K562 (cell line): ENCODE results near the gene HECW1. TPM values are rescaled to one million over a fixed set of nuclear protein-coding genes. Genes with fewer than 3 reads are reported as not detected.

Source experiments
- ATAC-seq: fragments of 200-7000 bp; cut with Tn5 transposase; 3 replicates; pipeline ENCODE4 v1.9.1; 2020; ENCODE audit warnings: moderate library complexity
- BruUV-seq: library from RNA; stranded (reverse); fragments of 400-500 nt; replicated peaks from 2 replicates; lab custom pipeline; 2021; lab: Mats Ljungman, UMichigan
- CTCF ChIA-PET: fragments of 300-600 bp; formaldehyde crosslinking; extraction: SDS; loops from one replicate; lab custom pipeline; 2021; ENCODE audit warnings: low intra/inter-chr PET ratio; lab: Yijun Ruan, JAX
- POLR2A ChIA-PET: fragments of 300-600, 350-650 bp; sonication (Branson Sonifier 250); formaldehyde crosslinking; extraction: SDS; loops from one replicate; lab custom pipeline; 2021; ENCODE audit warnings: antibody characterized with exemption, inconsistent platforms; lab: Yijun Ruan, JAX
- DNase-seq, 4 experiments: peaks; one replicate each; pipeline versions ENCODE4 v3.0.0 to v3.0.0-alpha.2; 2011 to 2018; ENCODE audit warnings: low spot score in 3 of 4, mixed read lengths in 3 of 4; ENCODE audit errors: extremely low read depth in 1 of 4
- FAIRE-seq: peaks from 2 replicates; lab custom pipeline; 2011; peaks lifted over from hg19 to GRCh38; lab: Jason Lieb, UNC
- H2AFZ ChIP-seq: 2 replicates; pipeline ENCODE4 v1.6.0; 2011; ENCODE audit warnings: low read depth, low read length, control low read depth, inconsistent platforms
- H3K27ac ChIP-seq: fragments of 200-600 bp; 3 replicates; pipeline ENCODE4 v1.8.0; 2011; ENCODE audit warnings: low read depth, mild to moderate bottlenecking, control low read depth, inconsistent platforms, low read length, moderate library complexity, mixed read lengths; ENCODE audit errors: extremely low read depth
- H3K27me3 ChIP-seq, 2 experiments: fragments of 300-600 bp in 1 of 2; 2 replicates in 1 of 2; 3 replicates in 1 of 2; pipeline versions ENCODE4 v1.6.0 to v1.8.0; 2011; ENCODE audit warnings: inconsistent platforms in 2 of 2, low read length in 2 of 2, mild to moderate bottlenecking in 1 of 2, mixed read lengths in 1 of 2, moderate library complexity in 1 of 2; ENCODE audit not compliant: control insufficient read depth in 2 of 2, insufficient read depth in 2 of 2
- H3K36me3 ChIP-seq: fragments of 300-600 bp; 3 replicates; pipeline ENCODE4 v1.8.0; 2011; ENCODE audit warnings: mild to moderate bottlenecking, low read length, inconsistent platforms; ENCODE audit not compliant: control insufficient read depth, insufficient read depth
- H3K4me1 ChIP-seq, 2 experiments: fragments of 200-600 bp in 1 of 2; replicated peaks in 1 of 2; 2 replicates in 1 of 2; 3 replicates in 1 of 2; pipeline versions ENCODE4 v1.5.1 to v1.8.0; 2011; ENCODE audit warnings: inconsistent platforms in 2 of 2, low read length in 2 of 2, mild to moderate bottlenecking in 1 of 2, mixed read lengths in 1 of 2, moderate library complexity in 1 of 2; ENCODE audit not compliant: control insufficient read depth in 2 of 2, insufficient read depth in 2 of 2
- H3K4me2 ChIP-seq: 2 replicates; pipeline ENCODE4 v1.6.1; 2011; ENCODE audit warnings: low read length, control low read depth, inconsistent platforms, mixed read lengths; ENCODE audit not compliant: insufficient read depth
- H3K4me3 ChIP-seq: fragments of 200-600 bp; sonication (generic), shearing (Covaris generic); 2 replicates; pipeline ENCODE4 v1.5.1; 2016; ENCODE audit warnings: control low read depth, inconsistent platforms
- H3K79me2 ChIP-seq: fragments of 200-600 bp; 3 replicates; pipeline ENCODE4 v1.8.0; 2011; ENCODE audit warnings: low read length, inconsistent platforms; ENCODE audit not compliant: control insufficient read depth, insufficient read depth
- H3K9ac ChIP-seq, 2 experiments: 2 replicates each; pipeline versions ENCODE4 v1.6.0 to v1.6.1; 2011; ENCODE audit warnings: low read depth in 2 of 2, low read length in 2 of 2, control low read depth in 1 of 2, inconsistent platforms in 1 of 2, mild to moderate bottlenecking in 1 of 2, mixed read lengths in 1 of 2; ENCODE audit not compliant: insufficient read depth in 1 of 2
- H3K9me1 ChIP-seq: one replicate; pipeline ENCODE4 v1.6.0; 2011; ENCODE audit warnings: inconsistent platforms, mild to moderate bottlenecking, low read length, moderate library complexity; ENCODE audit not compliant: control insufficient read depth, insufficient read depth
- H3K9me3 ChIP-seq: replicated peaks from 2 replicates; pipeline ENCODE4 v1.5.1; 2011; ENCODE audit warnings: low read depth, low read length, inconsistent platforms; ENCODE audit not compliant: control insufficient read depth, insufficient read depth
- H4K20me1 ChIP-seq: replicated peaks from 2 replicates; pipeline ENCODE4 v1.6.1; 2011; ENCODE audit warnings: low read length, inconsistent platforms, mixed read lengths; ENCODE audit not compliant: control insufficient read depth, insufficient read depth
- ARNT ChIP-seq, 2 experiments: fragments of 450-650 bp; IDR thresholded peaks; 2 replicates each; pipeline ENCODE4 v1.6.1; 2016; ENCODE audit warnings: mild to moderate bottlenecking in 1 of 2
- BCL6 ChIP-seq: fragments of 250-450 bp; sonication (Bioruptor Pico); IDR thresholded peaks from 2 replicates; pipeline ENCODE4 v1.4.0; 2020
- HSF4 ChIP-seq: fragments of 250-450 bp; sonication (Bioruptor Pico); IDR thresholded peaks from 2 replicates; pipeline ENCODE4 v2.1.2; 2022; ENCODE audit warnings: mild to moderate bottlenecking, moderate library complexity, borderline replicate concordance
- NFRKB ChIP-seq: fragments of 450-650 bp; IDR thresholded peaks from 2 replicates; pipeline ENCODE4 v1.6.1; 2016; ENCODE audit warnings: low read depth
- SMARCA4 ChIP-seq: fragments of 450-650 bp; IDR thresholded peaks from 2 replicates; pipeline ENCODE4 v1.6.1; 2016
- ZFPM2 ChIP-seq: fragments of 250-450 bp; sonication (Bioruptor Pico); IDR thresholded peaks from 2 replicates; pipeline ENCODE4 v1.5.1; 2022; ENCODE audit warnings: mild to moderate bottlenecking
- ZNF143 ChIP-seq: sonication (generic); formaldehyde crosslinking; IDR thresholded peaks from 2 replicates; pipeline ENCODE4 v1.9.0; 2022; ENCODE audit warnings: mild to moderate bottlenecking, missing genetic modification reagents
- WGBS: fragments of 100-300 bp; shearing (Covaris generic); methylation state at CpG from one replicate; pipeline ENCODE4 v1.1.6; 2016; ENCODE audit warnings: low coverage, mixed read lengths; ENCODE audit not compliant: insufficient coverage; ENCODE audit errors: missing lambda C conversion rate; 5-methylcytosine and 5-hydroxymethylcytosine counted together
- in situ Hi-C: fragments of 300-500 bp; cut with MboI; formaldehyde crosslinking; loops from 4 replicates; pipeline ENCODE4 v1.15.0; 2018; ENCODE audit warnings: inconsistent platforms, mixed read lengths
- intact Hi-C: fragments of 100-400 bp; cut with micrococcal nuclease; formaldehyde crosslinking; loops from 2 replicates; pipeline ENCODE4 v1.14.2; 2022
- polyA plus RNA-seq, 8 experiments: library from polyadenylated mRNA; depleted of rRNA in 4 of 8; stranded (reverse) in 5 of 8; unstranded in 3 of 8; fragments of >200 nt; fragmentation: Nextera tagmentation in 2 of 8; fragmentation: Illumina TruSeq in 1 of 8; extraction: Ambion mirVana in 2 of 8; extraction: Trizol in 1 of 8; gene quantifications; 2 replicates each; pipeline versions ENCODE4 v1.2.1 to v1.2.3, GENCODE V29; 2011 to 2014; ENCODE audit warnings: inconsistent platforms in 1 of 8, missing spikeins in 1 of 8
- total RNA-seq, 7 experiments: library from RNA; depleted of rRNA in 6 of 7; stranded (reverse); fragments of >200 nt in 6 of 7; fragmentation: Illumina TruSeq in 2 of 7; extraction: Trizol in 2 of 7; gene quantifications; 2 replicates each; pipeline versions ENCODE4 v1.2.1 to v1.2.3, GENCODE V29; 2011 to 2021; ENCODE audit warnings: low replicate concordance in 1 of 7
- TF ChIP-seq, protein P1 (sequence below): fragments of 450-650 bp; IDR thresholded peaks from 2 replicates; pipeline ENCODE4 v1.6.1; 2017; ENCODE audit warnings: mild to moderate bottlenecking, moderate library complexity
- TF ChIP-seq, protein P2 (sequence below): sonication (generic); formaldehyde crosslinking; IDR thresholded peaks from 2 replicates; pipeline ENCODE4 v1.9.0; 2022; ENCODE audit warnings: mild to moderate bottlenecking, missing genetic modification reagents

The HECW1 gene
- total and polyA plus RNA-seq, 9 of the 15 experiments (the other 6 are each of a cell fraction or from before 2014, with no cell fraction given), result 0.07 to 0.31 (median 0.13) TPM; not detected in 4

DNA sequence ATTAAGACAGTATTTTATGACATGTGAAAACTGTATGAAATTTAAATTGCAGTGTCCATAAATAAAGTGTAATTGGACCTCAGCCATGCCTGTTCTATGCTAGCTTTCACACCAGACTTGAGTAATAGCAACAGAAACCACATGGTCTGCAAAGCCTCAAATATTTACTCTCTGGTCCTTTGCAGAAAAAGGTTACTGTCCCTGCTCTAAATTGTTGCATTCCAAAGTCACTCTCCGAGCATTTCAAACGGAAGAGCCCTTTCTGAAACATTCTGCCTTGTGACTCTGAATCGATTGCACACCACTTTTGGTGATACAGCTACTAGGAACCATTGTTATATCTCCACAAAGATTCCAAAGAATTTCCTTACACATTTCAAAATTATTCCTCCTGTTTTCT is 389.4 kb downstream of the HECW1 start:
- POLR2A ChIA-PET, result no interaction called here
- Histone ChIP-seq H3K9me3 (no peaks in the 10 kb centered on the region), H3K4me2 (no peak overlapping the region), H3K36me3 (no peaks in the 10 kb centered on the region), H3K9ac (no peak overlapping the region), H3K9me1 (no peaks in the 10 kb centered on the region), H3K79me2 (no peaks in the 10 kb centered on the region), H2AFZ (no peak overlapping the region)
- no peak for DNase-seq
- no TSS peak for BruUV-seq
- FAIRE-seq, result no peak
- in situ Hi-C loops, result no loop called here
- TF ChIP-seq ZFPM2 (no peak), BCL6 (no peak), ARNT (IDR thresholded peaks at IDR 0.05) (no peak)
- TF ChIP-seq, protein P1, sequence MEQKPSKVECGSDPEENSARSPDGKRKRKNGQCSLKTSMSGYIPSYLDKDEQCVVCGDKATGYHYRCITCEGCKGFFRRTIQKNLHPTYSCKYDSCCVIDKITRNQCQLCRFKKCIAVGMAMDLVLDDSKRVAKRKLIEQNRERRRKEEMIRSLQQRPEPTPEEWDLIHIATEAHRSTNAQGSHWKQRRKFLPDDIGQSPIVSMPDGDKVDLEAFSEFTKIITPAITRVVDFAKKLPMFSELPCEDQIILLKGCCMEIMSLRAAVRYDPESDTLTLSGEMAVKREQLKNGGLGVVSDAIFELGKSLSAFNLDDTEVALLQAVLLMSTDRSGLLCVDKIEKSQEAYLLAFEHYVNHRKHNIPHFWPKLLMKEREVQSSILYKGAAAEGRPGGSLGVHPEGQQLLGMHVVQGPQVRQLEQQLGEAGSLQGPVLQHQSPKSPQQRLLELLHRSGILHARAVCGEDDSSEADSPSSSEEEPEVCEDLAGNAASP, result no peak
- TF ChIP-seq, all 486 proteins: peak for 0
- WGBS, result 3% methylated on average over 3 of the region's 3 CpGs
- intact Hi-C loops, result no loop called here
- Histone ChIP-seq H4K20me1 (no peaks in the 10 kb centered on the region), H3K27ac (no peak overlapping the region), H3K27me3 (peaks cover 32 to 42% of the 10 kb centered on the region in 2 experiments), H3K4me3 (no peak overlapping the region), H3K4me1 (no peaks in the 10 kb centered on the region)
- CTCF ChIA-PET, result no interaction called here
- no peak for ATAC-seq

DNA sequence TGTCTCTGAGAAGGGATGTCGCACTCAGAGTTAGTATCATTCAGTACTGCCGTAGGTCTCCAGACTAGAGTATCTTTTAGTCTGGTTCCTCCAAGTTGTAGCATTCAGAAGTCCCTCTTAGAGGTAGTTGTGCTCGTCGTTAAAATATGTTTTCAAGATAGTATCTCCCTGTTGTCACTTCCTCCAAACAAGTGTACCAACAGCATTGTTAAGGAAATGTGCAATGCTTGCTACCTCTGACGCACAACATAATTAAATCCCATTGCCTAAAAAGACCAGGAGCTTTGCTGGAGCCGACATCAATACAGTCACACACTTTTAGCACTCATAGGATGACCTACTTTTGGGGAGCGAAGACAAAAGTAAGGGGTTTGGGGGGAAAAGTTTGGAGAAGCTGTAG is 390.5 kb downstream of the HECW1 start:
- Histone ChIP-seq H3K9me1 (no peaks in the 10 kb centered on the region), H3K27me3 (peaks cover 37 to 47% of the 10 kb centered on the region in 2 experiments)
- CTCF ChIA-PET, result no interaction called here

More for the DNA sequence above, 390.5 kb downstream of the HECW1 start:
- Histone ChIP-seq H4K20me1 (no peaks in the 10 kb centered on the region), H3K4me3 (no peak overlapping the region), H3K9ac (no peak overlapping the region), H3K27ac (no peak overlapping the region), H3K4me1 (no peaks in the 10 kb centered on the region), H3K36me3 (no peaks in the 10 kb centered on the region), H3K9me3 (no peaks in the 10 kb centered on the region), H3K79me2 (no peaks in the 10 kb centered on the region), H3K4me2 (no peak overlapping the region), H2AFZ (no peak overlapping the region)
- in situ Hi-C loops (no loop called here), intact Hi-C loops (no loop called here)
- no peak for ATAC-seq
- POLR2A ChIA-PET, result no interaction called here
- 6% methylated on average over 7 of the region's 7 CpGs for WGBS
- TF ChIP-seq ZNF143 (CRISPR knock-in tag) (no peak), SMARCA4 (no peak), HSF4 (CRISPR knock-in tag) (no peak), NFRKB (no peak)
- TF ChIP-seq, protein P2, sequence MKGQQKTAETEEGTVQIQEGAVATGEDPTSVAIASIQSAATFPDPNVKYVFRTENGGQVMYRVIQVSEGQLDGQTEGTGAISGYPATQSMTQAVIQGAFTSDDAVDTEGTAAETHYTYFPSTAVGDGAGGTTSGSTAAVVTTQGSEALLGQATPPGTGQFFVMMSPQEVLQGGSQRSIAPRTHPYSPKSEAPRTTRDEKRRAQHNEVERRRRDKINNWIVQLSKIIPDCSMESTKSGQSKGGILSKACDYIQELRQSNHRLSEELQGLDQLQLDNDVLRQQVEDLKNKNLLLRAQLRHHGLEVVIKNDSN (CRISPR knock-in tag), result no peak
- DNase-seq, result no peak
- no TSS peak for BruUV-seq
- no peak for FAIRE-seq
